Common myeloid progenitor, CD34-positive (primary cell): Measurements from ENCODE around the gene DDA1.

ENCODE experiments used
- CTCF ChIA-PET: fragments of 350-600 bp; sonication (Branson Sonifier 250); formaldehyde crosslinking; loops from one replicate; lab custom pipeline; 2021; ENCODE audit warnings: antibody characterized with exemption; lab: Charles Lee
- POLR2A ChIA-PET: fragments of 350-600 bp; sonication (Branson Sonifier 250); formaldehyde crosslinking; loops from one replicate; lab custom pipeline; 2021; ENCODE audit warnings: antibody characterized with exemption; lab: Charles Lee
- DNase-seq, 3 donors: peaks; one replicate each; pipeline versions ENCODE4 v3.0.0 to v3.0.0-alpha.2; 2013
- H3K27ac ChIP-seq, 2 experiments: 1 replicate in 1 of 2; 2 replicates in 1 of 2; pipeline ENCODE4 v1.7.0; 2013; ENCODE audit warnings: inconsistent platforms in 2 of 2, low read length in 2 of 2, mild to moderate bottlenecking in 2 of 2, low read depth in 1 of 2, moderate library complexity in 1 of 2; ENCODE audit not compliant: severe bottlenecking in 2 of 2, insufficient read depth in 1 of 2, poor library complexity in 1 of 2
- H3K27me3 ChIP-seq, 5 experiments: replicated peaks in 2 of 5; 1 replicate in 3 of 5; 2 replicates in 2 of 5; pipeline versions ENCODE4 v1.6.1 to v1.7.0; 2013; ENCODE audit warnings: low read length in 4 of 5, mild to moderate bottlenecking in 2 of 5, moderate library complexity in 2 of 5, inconsistent platforms in 1 of 5; ENCODE audit not compliant: insufficient read depth in 5 of 5, control insufficient read depth in 4 of 5
- H3K36me3 ChIP-seq, 4 experiments: 1 replicate in 2 of 4; 2 replicates in 2 of 4; pipeline versions ENCODE4 v1.6.1 to v1.7.0; 2013; ENCODE audit warnings: low read length in 3 of 4, control low read depth in 1 of 4, mild to moderate bottlenecking in 1 of 4; ENCODE audit not compliant: control insufficient read depth in 4 of 4, insufficient read depth in 4 of 4
- H3K4me1 ChIP-seq, 4 experiments: 1 replicate in 3 of 4; 2 replicates in 1 of 4; pipeline versions ENCODE4 v1.6.1 to v1.7.1; 2013; ENCODE audit warnings: low read length in 3 of 4, mild to moderate bottlenecking in 3 of 4, control low read depth in 1 of 4, inconsistent platforms in 1 of 4, moderate library complexity in 1 of 4; ENCODE audit not compliant: control insufficient read depth in 4 of 4, insufficient read depth in 4 of 4; ENCODE audit errors: control extremely low read depth in 1 of 4
- H3K4me3 ChIP-seq, 7 experiments: 1 replicate in 4 of 7; 2 replicates in 3 of 7; pipeline versions ENCODE4 v1.5.1 to v1.7.0; 2013; ENCODE audit warnings: mild to moderate bottlenecking in 7 of 7, low read length in 6 of 7, moderate library complexity in 6 of 7, inconsistent platforms in 2 of 7, low read depth in 2 of 7, control low read depth in 1 of 7; ENCODE audit not compliant: insufficient read depth in 4 of 7, control insufficient read depth in 1 of 7; ENCODE audit errors: extremely low read depth in 1 of 7
- H3K9me3 ChIP-seq, 5 experiments: 1 replicate in 4 of 5; 2 replicates in 1 of 5; pipeline versions ENCODE4 v1.6.1 to v1.7.1; 2013; ENCODE audit warnings: low read length in 4 of 5, mild to moderate bottlenecking in 2 of 5, inconsistent platforms in 1 of 5, low read depth in 1 of 5, moderate library complexity in 1 of 5; ENCODE audit not compliant: control insufficient read depth in 4 of 5, insufficient read depth in 2 of 5; ENCODE audit errors: control extremely low read depth in 1 of 5
- WGBS: methylation state at CpG from one replicate; pipeline ENCODE4 v1.1.5; 2013; ENCODE audit not compliant: insufficient coverage; 5-methylcytosine and 5-hydroxymethylcytosine counted together

The DDA1 gene

DNA sequence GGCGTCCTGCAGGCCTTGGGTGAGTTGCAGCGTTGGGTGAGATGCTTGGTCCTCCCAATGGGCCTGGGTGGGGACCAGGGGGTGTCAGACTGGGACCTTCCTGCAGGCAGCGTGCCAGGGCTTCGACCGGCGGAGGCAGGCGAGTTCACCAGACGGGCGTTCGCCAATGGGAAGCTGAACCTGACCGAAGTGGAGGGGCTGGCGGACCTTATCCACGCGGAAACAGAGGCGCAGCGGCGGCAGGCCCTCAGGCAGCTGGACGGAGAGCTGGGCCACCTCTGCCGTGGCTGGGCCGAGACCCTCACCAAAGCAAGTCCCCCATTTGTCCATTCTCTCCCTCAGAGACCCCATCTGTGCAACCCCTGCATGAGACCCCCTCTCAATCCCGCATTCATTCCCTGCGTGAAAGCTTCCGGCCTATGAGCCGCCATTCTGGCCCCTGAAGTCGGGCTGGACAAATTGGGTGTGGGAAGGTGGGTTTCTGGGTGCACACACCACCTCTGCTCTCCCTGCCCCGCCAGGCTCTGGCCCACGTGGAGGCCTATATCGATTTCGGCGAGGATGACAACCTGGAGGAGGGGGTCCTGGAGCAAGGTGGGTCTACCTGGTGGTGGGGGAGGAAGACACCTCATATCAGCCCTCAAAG, 29.2 kb downstream of the DDA1 start:
- ChIA-PET POLR2A (interaction anchor here (1.5 kb wide), 1 partner anchor 53 kb away, joined by 3 read pairs; no protein-coding TSS in a partner anchor), CTCF (interaction anchor here (1.2 kb wide), 1 partner anchor 22 kb away, joined by 3 read pairs; no protein-coding TSS in a partner anchor)
- H3K27me3 ChIP-seq, result no peaks in the 10 kb centered on the region
- H3K4me3 ChIP-seq, result peak overlapping the region in 5 of 7 experiments; percentile 83 to 99 (median 88)
- peaks cover 0 to 43% (median 39%) of the 10 kb centered on the region in 4 experiments for H3K4me1 ChIP-seq
- 96% methylated on average over 18 of the region's 30 CpGs for WGBS
- no peak for DNase-seq
- H3K36me3 ChIP-seq, result peaks cover 0 to 16% (median 10%) of the 10 kb centered on the region in 4 experiments
- H3K27ac ChIP-seq, result peak overlapping the region in 1 of 2 experiments; percentile 73
- no peaks in the 10 kb centered on the region for H3K9me3 ChIP-seq

DNA sequence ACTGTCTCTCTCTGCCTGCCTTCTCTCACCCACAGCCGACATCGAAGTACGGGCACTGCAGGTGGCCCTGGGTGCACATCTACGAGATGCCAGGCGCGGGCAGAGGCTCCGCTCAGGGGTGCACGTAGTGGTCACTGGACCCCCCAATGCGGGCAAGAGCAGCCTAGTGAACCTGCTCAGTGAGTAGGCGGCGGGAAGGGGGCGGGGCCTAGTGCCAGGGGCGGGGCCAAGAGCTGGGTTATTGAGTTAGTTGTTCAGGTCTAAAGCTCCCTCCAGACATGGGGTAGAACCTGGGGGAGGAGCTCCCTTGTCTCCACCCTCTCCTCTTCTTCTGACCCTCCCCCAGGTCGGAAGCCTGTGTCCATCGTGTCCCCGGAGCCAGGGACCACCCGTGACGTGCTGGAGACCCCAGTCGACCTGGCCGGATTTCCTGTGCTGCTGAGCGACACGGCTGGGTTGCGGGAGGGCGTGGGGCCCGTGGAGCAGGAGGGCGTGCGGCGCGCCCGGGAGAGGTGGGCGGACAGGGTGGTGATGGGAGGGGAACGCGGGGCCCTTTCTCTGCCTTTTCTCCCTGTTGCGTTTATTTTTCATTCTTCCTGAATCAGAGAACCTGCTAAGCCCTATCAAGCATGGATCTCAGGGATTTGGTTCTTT, 29.9 kb downstream of the DDA1 start:
- Histone ChIP-seq H3K4me1 (peaks cover 0 to 36% (median 32%) of the 10 kb centered on the region in 4 experiments), H3K4me3 (peak overlapping the region in 1 of 7 experiments; percentile 86), H3K9me3 (no peaks in the 10 kb centered on the region), H3K27me3 (no peaks in the 10 kb centered on the region), H3K27ac (no peak overlapping the region), H3K36me3 (peaks cover 0 to 16% (median 10%) of the 10 kb centered on the region in 4 experiments)
- DNase-seq, result no peak
- CTCF ChIA-PET, result interaction anchor here (1.2 to 2.2 kb wide), 2 partner anchors 22 to 47 kb away, joined by 3 to 11 read pairs; no protein-coding TSS in a partner anchor
- POLR2A ChIA-PET, result interaction anchor here (0.6 to 1.5 kb wide), 2 partner anchors 52 to 210 kb away, joined by 3 to 7 read pairs; no protein-coding TSS in a partner anchor
- WGBS, result 98% methylated on average over 18 of the region's 34 CpGs

DNA sequence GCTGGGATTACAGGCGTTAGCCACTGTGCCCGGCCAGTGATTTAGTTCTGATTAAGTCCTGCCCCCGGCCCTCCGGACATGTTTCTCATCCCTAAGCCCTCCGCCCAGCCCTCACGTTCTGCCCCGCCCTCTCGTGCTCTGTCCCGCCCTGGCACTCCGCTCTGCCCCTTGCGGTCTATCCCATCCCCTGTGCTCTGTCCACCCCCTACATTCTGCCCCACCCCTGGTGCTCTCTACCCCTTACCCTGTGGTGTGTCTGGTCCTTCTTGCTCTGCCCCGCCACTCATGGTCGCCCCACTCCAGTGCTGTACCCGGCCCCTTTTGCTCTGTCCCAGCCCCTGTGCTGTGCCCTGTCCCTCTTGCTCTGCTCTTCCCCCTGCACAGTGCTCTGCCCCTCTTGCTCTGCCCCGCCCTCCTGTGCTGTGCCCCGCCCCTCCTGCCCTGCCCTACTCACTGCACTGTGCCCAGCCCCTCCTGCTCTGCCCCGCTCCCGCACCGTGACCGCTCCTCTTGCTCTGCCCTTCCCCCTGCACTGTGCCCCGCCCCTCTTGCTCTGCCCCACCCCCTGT, 31.0 kb downstream of the DDA1 start:
- no peaks in the 10 kb centered on the region for H3K9me3 ChIP-seq
- peaks cover 0 to 26% (median 22%) of the 10 kb centered on the region in 4 experiments for H3K4me1 ChIP-seq
- H3K36me3 ChIP-seq, result peaks cover 0 to 16% (median 10%) of the 10 kb centered on the region in 4 experiments
- no peak for DNase-seq
- no peak overlapping the region for H3K4me3 ChIP-seq
- CTCF ChIA-PET, result interaction anchor here (2.2 kb wide), 1 partner anchor 46 kb away, joined by 11 read pairs; no protein-coding TSS in a partner anchor
- no peaks in the 10 kb centered on the region for H3K27me3 ChIP-seq
- POLR2A ChIA-PET, result no interaction called here
- H3K27ac ChIP-seq, result no peak overlapping the region
- 94% methylated on average over 20 of the region's 21 CpGs for WGBS

DNA sequence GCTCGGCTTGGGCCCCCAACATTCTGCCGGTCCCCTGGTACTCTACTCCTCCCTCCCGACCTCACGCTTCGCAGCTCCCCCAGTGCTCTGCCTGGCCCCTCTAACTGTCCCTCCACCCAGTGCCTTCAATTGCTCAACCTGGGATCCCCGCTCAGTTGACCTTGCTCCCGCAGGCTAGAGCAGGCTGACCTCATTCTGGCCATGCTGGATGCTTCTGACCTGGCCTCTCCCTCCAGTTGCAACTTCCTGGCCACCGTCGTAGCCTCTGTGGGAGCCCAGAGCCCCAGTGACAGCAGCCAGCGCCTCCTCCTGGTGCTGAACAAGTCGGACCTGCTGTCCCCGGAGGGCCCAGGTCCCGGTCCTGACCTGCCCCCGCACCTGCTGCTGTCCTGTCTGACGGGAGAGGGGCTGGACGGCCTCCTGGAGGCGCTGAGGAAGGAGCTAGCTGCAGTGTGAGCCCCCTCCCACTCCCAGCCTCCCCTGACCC, 31.6 kb downstream of the DDA1 start:
- 95% methylated on average over 15 of the region's 17 CpGs for WGBS
- H3K9me3 ChIP-seq, result no peaks in the 10 kb centered on the region
- no peaks in the 10 kb centered on the region for H3K27me3 ChIP-seq
- no peak overlapping the region for H3K4me3 ChIP-seq
- H3K36me3 ChIP-seq, result peaks cover 0 to 16% (median 10%) of the 10 kb centered on the region in 4 experiments
- peaks cover 0 to 22% (median 18%) of the 10 kb centered on the region in 4 experiments for H3K4me1 ChIP-seq
- DNase-seq, result no peak
- no peak overlapping the region for H3K27ac ChIP-seq
- POLR2A ChIA-PET, result no interaction called here
- CTCF ChIA-PET, result interaction anchor here (1.2 to 2.2 kb wide), 2 partner anchors 13 to 45 kb away, joined by 3 to 11 read pairs; no protein-coding TSS in a partner anchor

DNA sequence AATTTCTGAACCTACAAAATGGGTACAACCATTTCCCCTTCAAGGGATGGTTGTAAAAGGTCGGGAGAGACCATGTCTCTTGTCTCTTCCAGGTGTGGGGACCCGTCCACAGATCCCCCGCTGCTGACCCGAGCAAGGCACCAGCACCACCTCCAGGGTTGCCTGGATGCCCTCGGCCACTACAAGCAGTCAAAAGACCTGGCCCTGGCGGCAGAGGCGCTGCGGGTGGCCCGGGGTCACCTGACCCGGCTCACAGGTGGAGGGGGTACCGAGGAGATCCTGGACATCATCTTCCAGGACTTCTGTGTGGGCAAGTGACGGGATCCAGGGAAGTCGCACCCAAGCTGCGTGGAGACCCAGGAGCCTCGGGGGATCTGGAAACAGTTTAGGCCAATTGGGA, 32.0 kb downstream of the DDA1 start:
- no peaks in the 10 kb centered on the region for H3K9me3 ChIP-seq
- 89% methylated on average over 10 of the region's 15 CpGs for WGBS
- H3K4me3 ChIP-seq, result no peak overlapping the region
- POLR2A ChIA-PET, result no interaction called here
- no peak overlapping the region for H3K27ac ChIP-seq
- CTCF ChIA-PET, result interaction anchor here (1.2 to 10.1 kb wide), 3 partner anchors 14 to 46 kb away, joined by 3 to 144 read pairs (median 11); no protein-coding TSS in a partner anchor
- peaks cover 0 to 16% (median 10%) of the 10 kb centered on the region in 4 experiments for H3K36me3 ChIP-seq
- no peaks in the 10 kb centered on the region for H3K27me3 ChIP-seq
- no peak for DNase-seq
- H3K4me1 ChIP-seq, result peaks cover 0 to 22% (median 17%) of the 10 kb centered on the region in 4 experiments

DNA sequence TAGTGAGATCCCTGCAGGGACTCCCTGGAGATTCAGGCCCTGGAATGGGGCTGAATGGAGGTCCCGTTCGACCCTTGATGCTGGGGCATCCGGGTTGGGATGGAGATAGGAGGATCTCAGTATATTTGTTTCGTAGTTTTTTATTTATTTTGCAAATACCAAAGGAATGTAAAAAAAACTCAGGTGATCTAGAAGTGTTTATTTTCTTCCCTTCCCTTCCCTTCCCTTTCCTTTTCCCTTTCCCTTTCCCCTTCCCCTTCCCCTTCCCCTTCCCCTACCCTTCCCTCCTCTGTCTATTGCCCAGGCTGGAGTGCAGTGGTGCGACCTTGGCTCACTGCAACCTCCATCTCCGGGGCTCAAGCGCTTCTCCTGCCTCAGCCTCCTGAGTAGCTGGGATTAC, 32.5 kb downstream of the DDA1 start:
- no peaks in the 10 kb centered on the region for H3K9me3 ChIP-seq
- H3K4me3 ChIP-seq, result no peak overlapping the region
- H3K27ac ChIP-seq, result no peak overlapping the region
- H3K4me1 ChIP-seq, result peaks cover 0 to 19% (median 16%) of the 10 kb centered on the region in 4 experiments
- H3K27me3 ChIP-seq, result no peaks in the 10 kb centered on the region
- peaks cover 0 to 16% (median 10%) of the 10 kb centered on the region in 4 experiments for H3K36me3 ChIP-seq
- CTCF ChIA-PET, result interaction anchor here (1.2 to 10.1 kb wide), 2 partner anchors 14 to 46 kb away, joined by 3 to 144 read pairs; no protein-coding TSS in a partner anchor
- 97% methylated on average over 4 of the region's 7 CpGs for WGBS
- DNase-seq, result no peak
- POLR2A ChIA-PET, result no interaction called here
